SH-SY5Y (cell line): ENCODE results near the gene CHDH.

Experiments
- GATA2 ChIP-seq: IDR thresholded peaks from 2 replicates; pipeline ENCODE4 v1.6.1; 2011; ENCODE audit warnings: mild to moderate bottlenecking, low read depth, low read length
- GATA3 ChIP-seq: IDR thresholded peaks from 2 replicates; pipeline ENCODE4 v1.6.1; 2011; ENCODE audit warnings: low read depth, mild to moderate bottlenecking, low read length, moderate library complexity

CHDH gene

GRCh38 chr3:53815067-53815466, 31.2 kb downstream of the CHDH start:
- TF ChIP-seq GATA2 (no peak), GATA3 (no peak)

- TF ChIP-seq GATA2: no peak
- no peak for TF ChIP-seq GATA3
These were observed 32.3 kb downstream of the CHDH start for GRCh38 chr3:53813876-53814275.

GRCh38 chr3:53813229-53813628, 33.0 kb downstream of the CHDH start:
- TF ChIP-seq GATA2: no peak
- no peak for TF ChIP-seq GATA3

- TF ChIP-seq GATA2 (no peak), GATA3 (no peak)
These were observed 33.8 kb downstream of the CHDH start for GRCh38 chr3:53812434-53812833.

GRCh38 chr3:53811143-53811927, 34.9 kb downstream of the CHDH start:
- TF ChIP-seq GATA2 (no peak), GATA3 (no peak)

GRCh38 chr3:53809764-53810400, 36.3 kb downstream of the CHDH start:
- TF ChIP-seq GATA3 (no peak), GATA2 (no peak)

- no peak for TF ChIP-seq GATA3
- TF ChIP-seq GATA2: no peak
These were observed 37.0 kb downstream of the CHDH start for GRCh38 chr3:53809267-53809666.

- no peak for TF ChIP-seq GATA3
- no peak for TF ChIP-seq GATA2
These were observed 37.7 kb downstream of the CHDH start for GRCh38 chr3:53808496-53808895.

- TF ChIP-seq GATA3 (no peak), GATA2 (no peak)
These were observed 39.0 kb downstream of the CHDH start for GRCh38 chr3:53807117-53807810.

GRCh38 chr3:53806182-53807116, 39.8 kb downstream of the CHDH start:
- no peak for TF ChIP-seq GATA2
- TF ChIP-seq GATA3: no peak

GRCh38 chr3:53805463-53806159, 40.6 kb downstream of the CHDH start:
- TF ChIP-seq GATA3 (no peak), GATA2 (no peak)

- TF ChIP-seq GATA2: no peak
- no peak for TF ChIP-seq GATA3
These were observed 41.3 kb downstream of the CHDH start for GRCh38 chr3:53804697-53805462.
